ENCODE results near the gene VPS8.

Gene VPS8

GRCh38 chr3:184800349-184800930 lies 11.5 kb upstream of the VPS8 start:
- Histone ChIP-seq H3K9me3 (ENCODE audit: control insufficient read depth, insufficient read depth, low read length) (no peaks in the 10 kb centered on the region), H3K4me1 (ENCODE audit: control insufficient read depth, insufficient read depth, low read length) (no peaks in the 10 kb centered on the region), H3K9ac (ENCODE audit: low read depth, low read length) (no peak overlapping the region), H3K4me3 (ENCODE audit: low read depth, low read length) (no peak overlapping the region), H3K27me3 (ENCODE audit: control insufficient read depth, insufficient read depth, low read length) (no peaks in the 10 kb centered on the region), H3K27ac (ENCODE audit: low read depth, low read length) (no peak overlapping the region), H3K36me3 (ENCODE audit: control insufficient read depth, insufficient read depth, low read length) (no peaks in the 10 kb centered on the region)

- Histone ChIP-seq H3K9me3 (ENCODE audit: control insufficient read depth, insufficient read depth, low read length) (no peaks in the 10 kb centered on the region), H3K9ac (ENCODE audit: low read depth, low read length) (no peak overlapping the region), H3K27ac (ENCODE audit: low read depth, low read length) (no peak overlapping the region), H3K36me3 (ENCODE audit: control insufficient read depth, insufficient read depth, low read length) (no peaks in the 10 kb centered on the region), H3K4me3 (ENCODE audit: low read depth, low read length) (no peak overlapping the region), H3K27me3 (ENCODE audit: control insufficient read depth, insufficient read depth, low read length) (no peaks in the 10 kb centered on the region), H3K4me1 (ENCODE audit: control insufficient read depth, insufficient read depth, low read length) (no peaks in the 10 kb centered on the region)
These were observed 10.7 kb upstream of the VPS8 start for GRCh38 chr3:184801241-184801785.

GRCh38 chr3:184802150-184802549 lies 9.8 kb upstream of the VPS8 start:
- no peaks in the 10 kb centered on the region for H3K27me3 ChIP-seq (ENCODE audit: control insufficient read depth, insufficient read depth, low read length)
- no peak overlapping the region for H3K27ac ChIP-seq (ENCODE audit: low read depth, low read length)
- no peaks in the 10 kb centered on the region for H3K9me3 ChIP-seq (ENCODE audit: control insufficient read depth, insufficient read depth, low read length)
- H3K4me1 ChIP-seq (ENCODE audit: control insufficient read depth, insufficient read depth, low read length) = no peaks in the 10 kb centered on the region
- H3K36me3 ChIP-seq (ENCODE audit: control insufficient read depth, insufficient read depth, low read length) = no peaks in the 10 kb centered on the region
- H3K9ac ChIP-seq (ENCODE audit: low read depth, low read length) = no peak overlapping the region
- H3K4me3 ChIP-seq (ENCODE audit: low read depth, low read length) = no peak overlapping the region

- Histone ChIP-seq H3K9me3 (ENCODE audit: control insufficient read depth, insufficient read depth, low read length) (no peaks in the 10 kb centered on the region), H3K9ac (ENCODE audit: low read depth, low read length) (no peak overlapping the region), H3K4me3 (ENCODE audit: low read depth, low read length) (no peak overlapping the region), H3K27me3 (ENCODE audit: control insufficient read depth, insufficient read depth, low read length) (no peaks in the 10 kb centered on the region), H3K27ac (ENCODE audit: low read depth, low read length) (no peak overlapping the region), H3K36me3 (ENCODE audit: control insufficient read depth, insufficient read depth, low read length) (no peaks in the 10 kb centered on the region), H3K4me1 (ENCODE audit: control insufficient read depth, insufficient read depth, low read length) (peaks cover 4% of the 10 kb centered on the region; the same call in 1 of the 2 replicates)
These were observed 7.2 kb upstream of the VPS8 start for GRCh38 chr3:184804801-184805200.

GRCh38 chr3:184805351-184806038 lies 6.5 kb upstream of the VPS8 start:
- Histone ChIP-seq H3K27ac (ENCODE audit: low read depth, low read length) (no peak overlapping the region), H3K27me3 (ENCODE audit: control insufficient read depth, insufficient read depth, low read length) (no peaks in the 10 kb centered on the region), H3K4me1 (ENCODE audit: control insufficient read depth, insufficient read depth, low read length) (peaks cover 4% of the 10 kb centered on the region; the same call in 1 of the 2 replicates), H3K9me3 (ENCODE audit: control insufficient read depth, insufficient read depth, low read length) (no peaks in the 10 kb centered on the region), H3K36me3 (ENCODE audit: control insufficient read depth, insufficient read depth, low read length) (no peaks in the 10 kb centered on the region), H3K4me3 (ENCODE audit: low read depth, low read length) (no peak overlapping the region), H3K9ac (ENCODE audit: low read depth, low read length) (no peak overlapping the region)

GRCh38 chr3:184806567-184807271 lies 5.2 kb upstream of the VPS8 start:
- no peak overlapping the region for H3K4me3 ChIP-seq (ENCODE audit: low read depth, low read length)
- no peaks in the 10 kb centered on the region for H3K9me3 ChIP-seq (ENCODE audit: control insufficient read depth, insufficient read depth, low read length)
- no peaks in the 10 kb centered on the region for H3K27me3 ChIP-seq (ENCODE audit: control insufficient read depth, insufficient read depth, low read length)
- H3K4me1 ChIP-seq (ENCODE audit: control insufficient read depth, insufficient read depth, low read length) = peaks cover 4% of the 10 kb centered on the region; the same call in 1 of the 2 replicates
- H3K27ac ChIP-seq (ENCODE audit: low read depth, low read length) = no peak overlapping the region
- no peak overlapping the region for H3K9ac ChIP-seq (ENCODE audit: low read depth, low read length)
- no peaks in the 10 kb centered on the region for H3K36me3 ChIP-seq (ENCODE audit: control insufficient read depth, insufficient read depth, low read length)

- H3K36me3 ChIP-seq (ENCODE audit: control insufficient read depth, insufficient read depth, low read length) = no peaks in the 10 kb centered on the region
- H3K27me3 ChIP-seq (ENCODE audit: control insufficient read depth, insufficient read depth, low read length) = no peaks in the 10 kb centered on the region
- H3K27ac ChIP-seq (ENCODE audit: low read depth, low read length) = no peak overlapping the region
- H3K9me3 ChIP-seq (ENCODE audit: control insufficient read depth, insufficient read depth, low read length) = no peaks in the 10 kb centered on the region
- H3K9ac ChIP-seq (ENCODE audit: low read depth, low read length) = no peak overlapping the region
- H3K4me1 ChIP-seq (ENCODE audit: control insufficient read depth, insufficient read depth, low read length) = peaks cover 4% of the 10 kb centered on the region; the same call in 1 of the 2 replicates
- H3K4me3 ChIP-seq (ENCODE audit: low read depth, low read length) = no peak overlapping the region
These were observed 4.4 kb upstream of the VPS8 start for GRCh38 chr3:184807549-184807948.

GRCh38 chr3:184808021-184808420 lies 3.9 kb upstream of the VPS8 start:
- Histone ChIP-seq H3K36me3 (ENCODE audit: control insufficient read depth, insufficient read depth, low read length) (no peaks in the 10 kb centered on the region), H3K27me3 (ENCODE audit: control insufficient read depth, insufficient read depth, low read length) (no peaks in the 10 kb centered on the region), H3K27ac (ENCODE audit: low read depth, low read length) (no peak overlapping the region), H3K4me1 (ENCODE audit: control insufficient read depth, insufficient read depth, low read length) (peaks cover 4% of the 10 kb centered on the region; the same call in 1 of the 2 replicates), H3K9ac (ENCODE audit: low read depth, low read length) (no peak overlapping the region), H3K4me3 (ENCODE audit: low read depth, low read length) (no peak overlapping the region), H3K9me3 (ENCODE audit: control insufficient read depth, insufficient read depth, low read length) (no peaks in the 10 kb centered on the region)

GRCh38 chr3:184810146-184810545 lies 1.8 kb upstream of the VPS8 start:
- H3K27ac ChIP-seq (ENCODE audit: low read depth, low read length) = no peak overlapping the region
- H3K9ac ChIP-seq (ENCODE audit: low read depth, low read length) = no peak overlapping the region
- no peaks in the 10 kb centered on the region for H3K27me3 ChIP-seq (ENCODE audit: control insufficient read depth, insufficient read depth, low read length)
- H3K4me1 ChIP-seq (ENCODE audit: control insufficient read depth, insufficient read depth, low read length) = peaks cover 4% of the 10 kb centered on the region; the same call in 1 of the 2 replicates
- H3K9me3 ChIP-seq (ENCODE audit: control insufficient read depth, insufficient read depth, low read length) = no peaks in the 10 kb centered on the region
- no peaks in the 10 kb centered on the region for H3K36me3 ChIP-seq (ENCODE audit: control insufficient read depth, insufficient read depth, low read length)
- no peak overlapping the region for H3K4me3 ChIP-seq (ENCODE audit: low read depth, low read length)

- Histone ChIP-seq H3K9ac (ENCODE audit: low read depth, low read length) (no peak overlapping the region), H3K36me3 (ENCODE audit: control insufficient read depth, insufficient read depth, low read length) (no peaks in the 10 kb centered on the region; the same call in 1 of the 2 replicates), H3K27ac (ENCODE audit: low read depth, low read length) (no peak overlapping the region), H3K9me3 (ENCODE audit: control insufficient read depth, insufficient read depth, low read length) (no peaks in the 10 kb centered on the region), H3K4me3 (ENCODE audit: low read depth, low read length) (no peak overlapping the region), H3K4me1 (ENCODE audit: control insufficient read depth, insufficient read depth, low read length) (peaks cover 4% of the 10 kb centered on the region; the same call in 1 of the 2 replicates), H3K27me3 (ENCODE audit: control insufficient read depth, insufficient read depth, low read length) (no peaks in the 10 kb centered on the region)
These were observed 932 bp upstream of the VPS8 start for GRCh38 chr3:184811034-184811433.

- peaks cover 4% of the 10 kb centered on the region; the same call in 1 of the 2 replicates for H3K4me1 ChIP-seq (ENCODE audit: control insufficient read depth, insufficient read depth, low read length)
- H3K9me3 ChIP-seq (ENCODE audit: control insufficient read depth, insufficient read depth, low read length) = no peaks in the 10 kb centered on the region
- H3K9ac ChIP-seq (ENCODE audit: low read depth, low read length) = no peak overlapping the region
- peak overlapping the region; percentile 80 for H3K4me3 ChIP-seq (ENCODE audit: low read depth, low read length)
- H3K27ac ChIP-seq (ENCODE audit: low read depth, low read length) = no peak overlapping the region
- no peaks in the 10 kb centered on the region for H3K27me3 ChIP-seq (ENCODE audit: control insufficient read depth, insufficient read depth, low read length)
- no peaks in the 10 kb centered on the region; the same call in 1 of the 2 replicates for H3K36me3 ChIP-seq (ENCODE audit: control insufficient read depth, insufficient read depth, low read length)
These were observed 335 bp upstream of the VPS8 start for GRCh38 chr3:184811663-184811998.

Measured in HUES48 (cell line).